PC-3 (cell line): ENCODE results near the gene GLIPR2.

Source experiments
- CTCF ChIP-seq: fragments of 300-600 bp; sonication (generic); conservative IDR thresholded peaks from 2 replicates; pipeline ENCODE4 v1.5.1; 2017; ENCODE audit warnings: antibody characterized with exemption, low read depth, mild to moderate bottlenecking, low read length
- EZH2 ChIP-seq: fragments of 300-600 bp; sonication (generic); IDR thresholded peaks from one replicate; pipeline ENCODE4 v1.6.1; 2017; ENCODE audit warnings: antibody characterized with exemption, mild to moderate bottlenecking, low read length; ENCODE audit not compliant: unreplicated experiment
- EZH2phosphoT487 ChIP-seq: fragments of 300-600 bp; sonication (generic); IDR thresholded peaks from 2 replicates; pipeline ENCODE4 v1.6.1; 2018; ENCODE audit warnings: mild to moderate bottlenecking, antibody characterized with exemption, low read length, borderline replicate concordance

GRCh38 chr9:36190388-36191289 is 54.1 kb downstream of the GLIPR2 start, which contains the start of gene CLTA:
- TF ChIP-seq CTCF (peak; percentile 63), EZH2 (no peak), EZH2phosphoT487 (no peak)
